ENCODE data around the gene SKIC2.

- no peak for TF ChIP-seq CTCF (IDR thresholded peaks at IDR 0.05)
- no peak for TF ChIP-seq POLR2A (IDR thresholded peaks at IDR 0.05)
- no peak for TF ChIP-seq POLR2AphosphoS5 (IDR thresholded peaks at IDR 0.05; ENCODE audit: insufficient read depth in 1 of 2, low read depth in 1 of 2)
Observed at GRCh38 chr6:31968791-31969711, 10.1 kb downstream of the SKIC2 start.

Data from vagina (tissue), 2 donors.